Vagina (tissue), 2 donors: ENCODE data around the gene PER2.

ENCODE experiments used
- CTCF ChIP-seq, 3 experiments: fragments of 450-650 bp in 2 of 3; fragments of 200-600 bp in 1 of 3; sonication (generic) in 1 of 3; IDR thresholded peaks; one replicate each; pipeline ENCODE4 v1.5.1; 2017 to 2019; ENCODE audit warnings: antibody characterized with exemption in 3 of 3, mild to moderate bottlenecking in 2 of 3, moderate library complexity in 2 of 3
- POLR2A ChIP-seq, 2 donors: fragments of 450-650 bp; IDR thresholded peaks; one replicate each; pipeline ENCODE4 v1.6.1; 2017; ENCODE audit warnings: antibody characterized with exemption in 2 of 2, mild to moderate bottlenecking in 2 of 2, moderate library complexity in 2 of 2
- POLR2AphosphoS5 ChIP-seq, 2 donors: sonication (generic); formaldehyde crosslinking; IDR thresholded peaks; one replicate each; pipeline ENCODE4 v1.9.0; 2017; ENCODE audit warnings: antibody characterized with exemption in 2 of 2, mild to moderate bottlenecking in 2 of 2, low read depth in 1 of 2; ENCODE audit not compliant: insufficient read depth in 1 of 2

GRCh38 chr2:238327751-238328150, 39.3 kb upstream of the PER2 start:
- TF ChIP-seq CTCF (IDR thresholded peaks at IDR 0.05) (no peak), POLR2AphosphoS5 (IDR thresholded peaks at IDR 0.05; ENCODE audit: insufficient read depth in 1 of 2, low read depth in 1 of 2) (no peak), POLR2A (IDR thresholded peaks at IDR 0.05) (no peak)
